ENCODE results near the gene QRFP. TPM values are rescaled to one million over a fixed set of nuclear protein-coding genes. Genes with fewer than 3 reads are reported as not detected.

Gene QRFP
- polyA plus RNA-seq, 3 donors = 0.18 to 0.60 (median 0.21) TPM

DNA sequence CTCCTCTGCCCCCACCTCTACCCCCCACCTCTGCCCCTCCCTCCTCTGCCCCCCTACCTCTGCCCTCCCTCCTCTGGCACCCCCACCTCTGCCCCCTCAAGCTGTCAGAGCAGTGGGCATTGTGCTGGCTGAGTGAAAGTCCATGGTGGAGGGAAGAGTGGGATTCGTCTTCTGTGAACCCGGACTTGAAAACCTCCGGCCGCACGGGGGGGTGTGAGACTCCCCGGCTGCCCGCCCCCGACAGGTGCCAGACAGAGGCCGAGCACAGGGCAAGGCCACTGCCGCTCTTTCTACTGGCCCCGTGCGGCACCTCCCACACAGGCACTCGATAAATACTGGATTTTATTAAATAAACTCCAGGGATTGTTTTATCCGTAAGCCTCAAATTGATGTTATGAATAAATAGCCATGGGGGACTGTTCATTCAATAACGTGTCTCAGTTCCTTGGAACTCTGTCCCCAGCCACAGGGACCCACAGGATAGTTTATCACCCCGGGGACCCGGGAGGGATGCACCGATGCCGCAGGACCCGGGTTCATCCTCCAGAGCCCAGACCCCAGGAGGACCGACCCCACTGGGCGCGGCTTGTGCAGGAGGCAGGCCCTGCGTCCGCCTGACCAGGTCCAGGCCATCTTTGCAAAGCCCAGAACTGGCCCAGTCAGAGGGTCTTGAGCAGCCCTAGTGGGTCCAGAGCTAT is 2.6 kb upstream of the QRFP start:
- Mint-ChIP-seq H3K4me3 (no peak overlapping the region), H3K27me3 (ENCODE audit: low read depth in 3 of 3) (peaks cover 5 to 8% (median 8%) of the 10 kb centered on the region in 3 donors), H3K4me1 (peaks cover 2% of the 10 kb centered on the region), H3K9me3 (peaks cover 0 to 1% (median 0%) of the 10 kb centered on the region in 7 donors), H3K27ac (no peak overlapping the region), H3K36me3 (no peaks in the 10 kb centered on the region)
- TF ChIP-seq, protein P1, sequence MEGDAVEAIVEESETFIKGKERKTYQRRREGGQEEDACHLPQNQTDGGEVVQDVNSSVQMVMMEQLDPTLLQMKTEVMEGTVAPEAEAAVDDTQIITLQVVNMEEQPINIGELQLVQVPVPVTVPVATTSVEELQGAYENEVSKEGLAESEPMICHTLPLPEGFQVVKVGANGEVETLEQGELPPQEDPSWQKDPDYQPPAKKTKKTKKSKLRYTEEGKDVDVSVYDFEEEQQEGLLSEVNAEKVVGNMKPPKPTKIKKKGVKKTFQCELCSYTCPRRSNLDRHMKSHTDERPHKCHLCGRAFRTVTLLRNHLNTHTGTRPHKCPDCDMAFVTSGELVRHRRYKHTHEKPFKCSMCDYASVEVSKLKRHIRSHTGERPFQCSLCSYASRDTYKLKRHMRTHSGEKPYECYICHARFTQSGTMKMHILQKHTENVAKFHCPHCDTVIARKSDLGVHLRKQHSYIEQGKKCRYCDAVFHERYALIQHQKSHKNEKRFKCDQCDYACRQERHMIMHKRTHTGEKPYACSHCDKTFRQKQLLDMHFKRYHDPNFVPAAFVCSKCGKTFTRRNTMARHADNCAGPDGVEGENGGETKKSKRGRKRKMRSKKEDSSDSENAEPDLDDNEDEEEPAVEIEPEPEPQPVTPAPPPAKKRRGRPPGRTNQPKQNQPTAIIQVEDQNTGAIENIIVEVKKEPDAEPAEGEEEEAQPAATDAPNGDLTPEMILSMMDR (IDR thresholded peaks at IDR 0.05) = no peak
- WGBS (ENCODE audit: insufficient coverage) = 100% methylated on average over 13 of the region's 25 CpGs
- no peak overlapping the region for H3K4me2 ChIP-seq (replicated peaks; ENCODE audit: extremely low read depth, low read length, poor library complexity, severe bottlenecking)
- peaks cover 0 to under 1% of the 10 kb centered on the region in 2 donors for H3K4me1 ChIP-seq (ENCODE audit: control insufficient read depth in 1 of 2, insufficient read depth in 2 of 2, low read length in 2 of 2)
- no peaks in the 10 kb centered on the region for H3K27me3 ChIP-seq (ENCODE audit: control insufficient read depth in 2 of 2, insufficient read depth in 2 of 2, low read length in 2 of 2)
- DNase-seq = no peak
- no peak overlapping the region for H2AFZ ChIP-seq (ENCODE audit: insufficient read depth, low read depth, low read length, poor library complexity, severe bottlenecking)
- intact Hi-C loops (cut with micrococcal nuclease) = no loop called here
- H3K36me3 ChIP-seq (replicated peaks in 1 of 2; ENCODE audit: control insufficient read depth in 1 of 2, insufficient read depth in 2 of 2, low read length in 2 of 2) = no peaks in the 10 kb centered on the region
- H4K20me1 ChIP-seq (ENCODE audit: insufficient read depth, low read length) = no peaks in the 10 kb centered on the region
- H3K27ac ChIP-seq (ENCODE audit: low read depth in 1 of 2, low read length in 2 of 2) = no peak overlapping the region
- H3K9me3 ChIP-seq (replicated peaks in 1 of 2; ENCODE audit: control insufficient read depth in 1 of 2, insufficient read depth in 1 of 2, low read length in 2 of 2) = no peaks in the 10 kb centered on the region
- no peak overlapping the region for H3K9ac ChIP-seq (ENCODE audit: insufficient read depth, low read length, poor library complexity, severe bottlenecking)
- no peaks in the 10 kb centered on the region for H3K79me2 ChIP-seq (ENCODE audit: insufficient read depth, low read length)
- no peak overlapping the region for H3K4me3 ChIP-seq (replicated peaks in 1 of 3; ENCODE audit: low read depth in 2 of 3, low read length in 3 of 3)

DNA sequence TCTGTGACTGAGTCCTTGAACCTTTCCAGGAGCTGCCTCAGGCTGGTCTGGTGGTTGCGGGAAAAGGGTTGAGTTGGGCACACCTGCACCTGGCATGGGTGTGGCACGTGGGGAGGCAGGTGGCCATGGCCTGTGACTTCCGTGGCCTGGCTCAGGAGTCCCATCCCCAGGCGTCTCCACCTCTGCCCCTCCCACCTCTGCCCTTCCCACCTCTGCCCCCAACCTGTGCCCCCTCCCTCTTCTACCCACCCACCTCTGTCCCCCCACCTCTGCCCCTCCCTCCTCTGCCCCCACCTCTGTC is 1.9 kb upstream of the QRFP start:
- H3K27ac ChIP-seq (ENCODE audit: low read depth in 1 of 2, low read length in 2 of 2) = no peak overlapping the region
- no peak overlapping the region for H3K4me3 ChIP-seq (replicated peaks in 1 of 3; ENCODE audit: low read depth in 2 of 3, low read length in 3 of 3)
- H3K4me3 Mint-ChIP-seq = no peak overlapping the region
- TF ChIP-seq, protein P1 (IDR thresholded peaks at IDR 0.05) = no peak
- no peak for DNase-seq
- H4K20me1 ChIP-seq (ENCODE audit: insufficient read depth, low read length) = no peaks in the 10 kb centered on the region
- H3K36me3 ChIP-seq (replicated peaks in 1 of 2; ENCODE audit: control insufficient read depth in 1 of 2, insufficient read depth in 2 of 2, low read length in 2 of 2) = no peaks in the 10 kb centered on the region
- intact Hi-C loops (cut with micrococcal nuclease) = no loop called here
- H3K9me3 ChIP-seq (replicated peaks in 1 of 2; ENCODE audit: control insufficient read depth in 1 of 2, insufficient read depth in 1 of 2, low read length in 2 of 2) = no peaks in the 10 kb centered on the region
- no peak overlapping the region for H2AFZ ChIP-seq (ENCODE audit: insufficient read depth, low read depth, low read length, poor library complexity, severe bottlenecking)
- H3K27me3 Mint-ChIP-seq (ENCODE audit: low read depth in 3 of 3) = peaks cover 3 to 8% (median 8%) of the 10 kb centered on the region in 3 donors
- H3K9ac ChIP-seq (ENCODE audit: insufficient read depth, low read length, poor library complexity, severe bottlenecking) = no peak overlapping the region
- H3K4me1 ChIP-seq (ENCODE audit: control insufficient read depth in 1 of 2, insufficient read depth in 2 of 2, low read length in 2 of 2) = peaks cover 6 to 7% of the 10 kb centered on the region in 2 donors
- H3K9me3 Mint-ChIP-seq = peaks cover 0 to 1% (median 0%) of the 10 kb centered on the region in 7 donors
- H3K4me1 Mint-ChIP-seq = peaks cover 9% of the 10 kb centered on the region
- H3K27ac Mint-ChIP-seq = no peak overlapping the region
- no peak overlapping the region for H3K4me2 ChIP-seq (replicated peaks; ENCODE audit: extremely low read depth, low read length, poor library complexity, severe bottlenecking)
- no peaks in the 10 kb centered on the region for H3K36me3 Mint-ChIP-seq
- 94% methylated on average over 2 of the region's 4 CpGs for WGBS (ENCODE audit: insufficient coverage)
- no peaks in the 10 kb centered on the region for H3K79me2 ChIP-seq (ENCODE audit: insufficient read depth, low read length)
- H3K27me3 ChIP-seq (ENCODE audit: control insufficient read depth in 2 of 2, insufficient read depth in 2 of 2, low read length in 2 of 2) = no peaks in the 10 kb centered on the region

Measured in CD14-positive monocyte (primary cell).